ENCODE results near the gene CCNI2.

CCNI2 gene

DNA sequence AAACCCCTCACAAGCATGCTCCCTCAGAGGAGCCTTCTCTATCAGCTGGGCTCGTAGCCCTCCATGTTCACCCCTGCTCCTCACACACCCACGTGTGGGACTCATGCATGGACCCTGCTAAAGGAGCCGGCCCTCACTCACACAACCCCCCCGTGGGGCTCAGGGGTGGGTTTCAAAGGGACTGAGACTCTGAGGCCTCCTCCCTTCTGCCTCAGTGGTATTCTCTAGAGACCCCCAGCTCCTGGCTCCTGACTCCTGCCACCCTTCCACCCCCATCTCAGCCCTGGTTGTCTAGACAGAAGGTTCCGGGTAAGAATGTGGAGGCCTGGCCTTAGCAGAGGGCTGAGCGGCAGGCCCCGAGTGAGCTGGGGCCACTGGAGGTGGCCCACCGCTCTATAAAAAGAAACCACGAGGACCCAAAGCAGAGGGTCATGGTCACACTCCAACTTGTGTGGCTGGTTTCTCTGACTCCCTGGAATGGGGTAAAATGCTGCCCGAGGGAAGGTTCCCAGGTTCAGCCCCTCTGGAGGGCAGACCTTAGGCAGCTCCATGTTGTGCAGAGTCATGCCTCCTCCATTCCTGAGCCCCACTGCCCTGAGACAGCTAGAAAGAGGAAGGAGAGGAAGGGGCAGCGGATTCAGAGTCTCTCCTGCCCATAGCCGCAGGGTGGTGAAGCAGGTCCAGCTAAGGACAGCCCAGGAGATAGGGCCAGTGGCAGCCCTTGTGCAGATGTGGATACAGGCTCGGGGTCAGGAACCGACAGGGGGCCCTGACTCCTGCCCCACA is 19.0 kb downstream of the CCNI2 start:
- TF ChIP-seq, protein P1, sequence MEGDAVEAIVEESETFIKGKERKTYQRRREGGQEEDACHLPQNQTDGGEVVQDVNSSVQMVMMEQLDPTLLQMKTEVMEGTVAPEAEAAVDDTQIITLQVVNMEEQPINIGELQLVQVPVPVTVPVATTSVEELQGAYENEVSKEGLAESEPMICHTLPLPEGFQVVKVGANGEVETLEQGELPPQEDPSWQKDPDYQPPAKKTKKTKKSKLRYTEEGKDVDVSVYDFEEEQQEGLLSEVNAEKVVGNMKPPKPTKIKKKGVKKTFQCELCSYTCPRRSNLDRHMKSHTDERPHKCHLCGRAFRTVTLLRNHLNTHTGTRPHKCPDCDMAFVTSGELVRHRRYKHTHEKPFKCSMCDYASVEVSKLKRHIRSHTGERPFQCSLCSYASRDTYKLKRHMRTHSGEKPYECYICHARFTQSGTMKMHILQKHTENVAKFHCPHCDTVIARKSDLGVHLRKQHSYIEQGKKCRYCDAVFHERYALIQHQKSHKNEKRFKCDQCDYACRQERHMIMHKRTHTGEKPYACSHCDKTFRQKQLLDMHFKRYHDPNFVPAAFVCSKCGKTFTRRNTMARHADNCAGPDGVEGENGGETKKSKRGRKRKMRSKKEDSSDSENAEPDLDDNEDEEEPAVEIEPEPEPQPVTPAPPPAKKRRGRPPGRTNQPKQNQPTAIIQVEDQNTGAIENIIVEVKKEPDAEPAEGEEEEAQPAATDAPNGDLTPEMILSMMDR (IDR thresholded peaks at IDR 0.05; ENCODE audit: insufficient read depth, low read depth, low read length, missing control alignments): no peak
- no peak for DNase-seq (ENCODE audit: low read depth)
- no peak overlapping the region for H3K4me3 ChIP-seq (ENCODE audit: low read length)

DNA sequence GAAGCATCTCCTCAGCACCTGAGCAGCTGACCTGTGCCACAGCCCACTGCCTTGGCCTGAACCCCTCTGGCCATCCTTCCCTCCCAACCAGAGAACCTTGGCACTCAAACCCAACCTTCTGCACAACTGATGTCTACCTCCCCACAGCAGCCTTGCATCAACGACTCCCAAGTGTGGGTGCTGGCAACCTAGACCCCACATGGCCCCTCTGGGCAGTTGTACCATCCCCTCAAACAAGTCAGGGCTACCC is 19.5 kb downstream of the CCNI2 start:
- no peak overlapping the region for H3K4me3 ChIP-seq (ENCODE audit: low read length)
- TF ChIP-seq, protein P1 (IDR thresholded peaks at IDR 0.05; ENCODE audit: insufficient read depth, low read depth, low read length, missing control alignments): no peak
- DNase-seq (ENCODE audit: low read depth): no peak

DNA sequence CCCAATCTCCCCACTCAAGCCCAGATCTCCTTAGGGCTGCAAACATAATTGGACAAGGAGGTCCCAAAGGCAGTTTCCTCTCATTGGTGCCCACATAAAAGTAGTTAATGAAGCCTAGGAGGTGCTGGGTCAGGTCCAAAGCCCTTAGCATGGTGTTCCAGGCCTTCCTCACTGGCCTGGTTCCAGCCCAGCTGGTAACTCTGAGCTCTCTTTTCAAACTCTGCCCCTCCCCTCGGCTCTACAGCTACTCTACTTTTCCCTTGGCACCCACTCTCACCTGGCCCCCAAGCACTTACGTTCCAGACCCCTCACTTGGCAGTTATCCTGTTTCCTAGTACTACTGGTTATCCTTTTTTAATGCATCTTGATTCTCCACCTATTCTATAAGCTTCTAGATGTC is 19.9 kb downstream of the CCNI2 start:
- no peak for DNase-seq (ENCODE audit: low read depth)
- H3K4me3 ChIP-seq (ENCODE audit: low read length): no peak overlapping the region
- TF ChIP-seq, protein P1 (IDR thresholded peaks at IDR 0.05; ENCODE audit: insufficient read depth, low read depth, low read length, missing control alignments): no peak

DNA sequence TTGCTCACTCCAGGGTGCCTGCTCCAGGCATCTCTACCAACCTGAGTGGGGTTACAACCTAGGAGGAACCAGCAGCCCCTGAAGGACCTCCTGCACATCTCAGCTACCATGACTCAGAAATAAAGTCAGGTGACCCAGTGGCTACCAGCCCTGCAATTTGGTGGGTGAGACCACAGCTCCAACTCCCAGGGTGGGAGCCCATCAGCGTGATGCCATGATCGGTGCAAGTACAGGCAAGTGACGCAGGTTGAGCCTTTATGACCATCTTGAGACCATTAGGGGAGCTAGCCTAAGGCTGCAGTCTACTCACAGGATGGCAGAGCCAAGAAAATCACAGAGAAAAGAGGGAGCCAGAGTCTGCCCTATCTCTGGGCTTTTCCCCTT is 21.3 kb downstream of the CCNI2 start:
- DNase-seq (ENCODE audit: low read depth): no peak
- TF ChIP-seq, protein P1 (IDR thresholded peaks at IDR 0.05; ENCODE audit: insufficient read depth, low read depth, low read length, missing control alignments): no peak
- H3K4me3 ChIP-seq (ENCODE audit: low read length): no peak overlapping the region

DNA sequence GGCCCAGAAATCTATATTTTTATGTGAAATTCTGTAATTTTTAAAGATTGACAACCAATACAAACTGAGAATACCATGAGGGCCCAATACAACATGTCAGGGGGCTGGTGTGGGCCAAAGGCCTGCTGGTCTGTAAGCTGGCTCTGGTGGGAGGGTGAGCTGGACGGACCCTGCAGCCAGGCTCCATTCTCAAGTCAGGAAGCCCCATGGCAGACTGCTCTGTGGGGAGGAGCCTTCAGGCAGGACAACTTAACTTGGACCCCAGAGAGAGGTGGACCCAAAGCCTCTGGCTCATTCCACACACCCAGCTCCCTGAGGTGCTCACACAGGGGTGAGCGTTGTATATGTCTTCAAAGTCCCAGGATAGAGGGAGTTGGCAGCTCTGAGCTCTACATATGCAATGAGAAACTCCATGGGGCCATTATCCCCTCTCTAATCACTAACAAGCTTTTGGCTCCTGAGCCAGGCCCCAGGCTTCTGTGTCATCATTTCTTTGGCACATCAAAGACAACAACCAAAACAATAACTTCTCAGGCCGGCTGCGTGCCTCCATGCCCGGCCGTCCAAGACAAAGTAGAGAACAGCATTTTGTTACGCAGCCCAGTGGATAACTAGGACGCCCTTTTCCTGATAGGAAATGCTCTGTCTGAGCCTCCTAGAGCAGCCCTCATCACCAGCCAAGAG is 23.4 kb downstream of the CCNI2 start:
- no peak overlapping the region for H3K4me3 ChIP-seq (ENCODE audit: low read length)
- DNase-seq (ENCODE audit: low read depth): no peak
- TF ChIP-seq, protein P1 (IDR thresholded peaks at IDR 0.05; ENCODE audit: insufficient read depth, low read depth, low read length, missing control alignments): no peak

DNA sequence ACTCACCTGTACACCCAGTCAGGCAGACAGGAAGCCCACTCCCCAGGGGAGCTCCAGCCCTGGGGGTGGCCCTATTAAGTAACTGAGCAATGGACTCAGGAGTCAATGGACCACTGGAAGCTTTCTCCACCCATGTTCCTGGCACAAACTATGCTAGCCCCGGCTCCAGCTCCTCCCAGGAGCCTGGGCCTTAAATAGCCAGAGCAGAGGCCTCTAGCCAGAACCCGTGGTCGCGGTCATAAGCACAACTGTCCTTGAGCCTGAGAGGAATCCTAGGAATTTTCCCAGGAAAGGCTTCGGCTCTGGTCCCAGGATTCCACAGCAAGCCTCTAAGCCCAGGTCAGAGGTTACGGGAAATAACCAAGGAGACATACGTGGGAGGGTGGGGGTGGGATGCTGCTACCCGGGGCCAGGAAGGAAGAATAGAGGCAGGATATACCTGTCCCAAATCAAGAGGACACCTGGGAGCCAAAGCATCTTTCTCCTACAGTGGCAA is 24.3 kb downstream of the CCNI2 start:
- TF ChIP-seq, protein P1 (IDR thresholded peaks at IDR 0.05; ENCODE audit: insufficient read depth, low read depth, low read length, missing control alignments): no peak
- DNase-seq (ENCODE audit: low read depth): no peak
- H3K4me3 ChIP-seq (ENCODE audit: low read length): no peak overlapping the region
